Astrocyte (in vitro differentiated cells and primary cell): Measurements from ENCODE around the gene OSM.

Experiments
- CTCF ChIP-seq: IDR thresholded peaks from 2 replicates; pipeline ENCODE4 v1.5.1; 2011; ENCODE audit warnings: low read depth, mild to moderate bottlenecking, inconsistent platforms, low read length, moderate library complexity; ENCODE audit not compliant: insufficient read depth
- EZH2 ChIP-seq: IDR thresholded peaks from 2 replicates; pipeline ENCODE4 v1.6.1; 2012; ENCODE audit warnings: mild to moderate bottlenecking, low read length, inconsistent platforms; ENCODE audit not compliant: insufficient read depth

DNA sequence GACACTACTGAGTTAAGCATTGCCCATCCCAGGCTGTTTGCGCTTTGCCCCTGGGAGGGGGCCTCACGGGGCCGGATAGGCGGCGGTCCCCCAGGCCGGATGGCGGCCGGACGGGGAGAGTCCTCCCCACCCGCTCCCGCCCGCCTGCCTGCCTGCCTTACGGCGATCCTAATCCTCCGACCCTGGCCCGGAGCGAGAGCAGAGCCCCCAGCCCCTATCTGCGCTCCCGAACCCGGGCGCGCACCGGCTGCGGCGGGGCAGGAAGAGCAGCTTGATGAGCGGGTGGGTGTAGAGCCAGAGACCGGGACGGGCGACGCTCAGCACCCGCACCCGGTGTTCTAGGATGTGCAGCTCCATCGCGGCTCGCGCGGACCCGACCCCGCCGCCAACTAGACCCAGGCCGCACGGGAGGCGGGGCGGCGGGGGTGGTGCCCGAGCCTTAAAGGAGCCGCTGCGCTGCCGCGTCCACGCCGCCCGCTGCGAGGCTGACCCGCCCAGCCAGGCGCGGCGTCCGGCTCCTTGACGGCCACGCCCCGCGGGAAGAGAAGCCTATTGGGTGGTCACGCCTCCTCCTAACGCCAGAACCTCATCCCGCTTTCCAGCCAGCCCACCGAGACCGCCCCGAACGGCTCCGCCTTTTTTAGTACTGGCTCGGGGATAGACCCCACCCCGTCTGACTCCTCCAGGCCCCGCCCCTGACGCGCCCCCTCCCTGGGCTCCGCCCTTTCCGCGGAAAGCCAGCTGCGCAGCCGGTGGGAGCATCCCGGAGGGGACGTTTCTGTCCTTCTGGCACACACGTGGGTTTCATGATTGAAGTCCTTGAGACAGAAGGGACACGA lies 22.7 kb upstream of the OSM start, which contains the start of gene CASTOR1:
- TF ChIP-seq CTCF (no peak), EZH2 (no peak)
